ENCODE data around the gene PDCD4. TPM values are rescaled to one million over a fixed set of nuclear protein-coding genes. Genes with fewer than 3 reads are reported as not detected.

PDCD4 gene
- total and polyA plus RNA-seq, 4 donors: 81.8 to 123 (median 104) TPM

GRCh38 chr10:110873951-110874350 is 2.2 kb downstream of the PDCD4 start:
- WGBS (ENCODE audit: insufficient coverage): no CpG with 5 or more reads among the region's 2 CpGs
- Histone ChIP-seq H3K4me3 (ENCODE audit: low read depth, low read length) (no peak overlapping the region), H3K4me1 (ENCODE audit: control insufficient read depth, insufficient read depth, low read length) (peaks cover 11% of the 10 kb centered on the region), H3K9me3 (ENCODE audit: control insufficient read depth, insufficient read depth, low read length) (no peaks in the 10 kb centered on the region), H3K27ac (ENCODE audit: low read depth, low read length) (peak overlapping the region; percentile 97), H3K27me3 (ENCODE audit: control insufficient read depth, insufficient read depth, low read length) (no peaks in the 10 kb centered on the region), H3K36me3 (ENCODE audit: control insufficient read depth, insufficient read depth, low read length) (no peaks in the 10 kb centered on the region)
- no peak for DNase-seq (ENCODE audit: low read depth in 4 of 6, low spot score in 6 of 6)

GRCh38 chr10:110876000-110876399 is 4.3 kb downstream of the PDCD4 start:
- H3K4me1 ChIP-seq (ENCODE audit: control insufficient read depth, insufficient read depth, low read length): peaks cover 4% of the 10 kb centered on the region

GRCh38 chr10:110876788-110877187 is 5.1 kb downstream of the PDCD4 start:
- DNase-seq (ENCODE audit: low read depth in 4 of 6, low spot score in 6 of 6): no peak
- no peaks in the 10 kb centered on the region for H3K4me1 ChIP-seq (ENCODE audit: control insufficient read depth, insufficient read depth, low read length)
- no peak overlapping the region for H3K4me3 ChIP-seq (ENCODE audit: low read depth, low read length)
- no peaks in the 10 kb centered on the region for H3K27me3 ChIP-seq (ENCODE audit: control insufficient read depth, insufficient read depth, low read length)
- H3K9me3 ChIP-seq (ENCODE audit: control insufficient read depth, insufficient read depth, low read length): no peaks in the 10 kb centered on the region
- no CpG with 5 or more reads among the region's 1 CpG for WGBS (ENCODE audit: insufficient coverage)
- H3K36me3 ChIP-seq (ENCODE audit: control insufficient read depth, insufficient read depth, low read length): peaks cover 4% of the 10 kb centered on the region
- H3K27ac ChIP-seq (ENCODE audit: low read depth, low read length): no peak overlapping the region

More at GRCh38 chr10:110876000-110876399, 4.3 kb downstream of the PDCD4 start:
- H3K4me3 ChIP-seq (ENCODE audit: low read depth, low read length): no peak overlapping the region
- H3K27ac ChIP-seq (ENCODE audit: low read depth, low read length): no peak overlapping the region
- no peak for DNase-seq (ENCODE audit: low read depth in 4 of 6, low spot score in 6 of 6)
- H3K36me3 ChIP-seq (ENCODE audit: control insufficient read depth, insufficient read depth, low read length): peaks cover 4% of the 10 kb centered on the region
- H3K27me3 ChIP-seq (ENCODE audit: control insufficient read depth, insufficient read depth, low read length): no peaks in the 10 kb centered on the region
- no CpG with 5 or more reads among the region's 2 CpGs for WGBS (ENCODE audit: insufficient coverage)
- H3K9me3 ChIP-seq (ENCODE audit: control insufficient read depth, insufficient read depth, low read length): no peaks in the 10 kb centered on the region

GRCh38 chr10:110880012-110880411 is 8.3 kb downstream of the PDCD4 start:
- Histone ChIP-seq H3K27me3 (ENCODE audit: control insufficient read depth, insufficient read depth, low read length) (no peaks in the 10 kb centered on the region), H3K4me1 (ENCODE audit: control insufficient read depth, insufficient read depth, low read length) (no peaks in the 10 kb centered on the region), H3K36me3 (ENCODE audit: control insufficient read depth, insufficient read depth, low read length) (peaks cover 6% of the 10 kb centered on the region), H3K4me3 (ENCODE audit: low read depth, low read length) (no peak overlapping the region), H3K27ac (ENCODE audit: low read depth, low read length) (no peak overlapping the region), H3K9me3 (ENCODE audit: control insufficient read depth, insufficient read depth, low read length) (no peaks in the 10 kb centered on the region)
- DNase-seq (ENCODE audit: low read depth in 4 of 6, low spot score in 6 of 6): no peak
- 85% methylated on average over 3 of the region's 3 CpGs for WGBS (ENCODE audit: insufficient coverage)

GRCh38 chr10:110881247-110881646 is 9.5 kb downstream of the PDCD4 start:
- Histone ChIP-seq H3K4me1 (ENCODE audit: control insufficient read depth, insufficient read depth, low read length) (no peaks in the 10 kb centered on the region), H3K27ac (ENCODE audit: low read depth, low read length) (no peak overlapping the region), H3K36me3 (ENCODE audit: control insufficient read depth, insufficient read depth, low read length) (peaks cover 6% of the 10 kb centered on the region), H3K4me3 (ENCODE audit: low read depth, low read length) (no peak overlapping the region), H3K27me3 (ENCODE audit: control insufficient read depth, insufficient read depth, low read length) (no peaks in the 10 kb centered on the region), H3K9me3 (ENCODE audit: control insufficient read depth, insufficient read depth, low read length) (no peaks in the 10 kb centered on the region)
- no peak for DNase-seq (ENCODE audit: low read depth in 4 of 6, low spot score in 6 of 6)
- 96% methylated on average over 8 of the region's 9 CpGs for WGBS (ENCODE audit: insufficient coverage)

- Histone ChIP-seq H3K4me1 (ENCODE audit: control insufficient read depth, insufficient read depth, low read length) (no peaks in the 10 kb centered on the region), H3K4me3 (ENCODE audit: low read depth, low read length) (no peak overlapping the region), H3K36me3 (ENCODE audit: control insufficient read depth, insufficient read depth, low read length) (peaks cover 6% of the 10 kb centered on the region), H3K27me3 (ENCODE audit: control insufficient read depth, insufficient read depth, low read length) (no peaks in the 10 kb centered on the region), H3K9me3 (ENCODE audit: control insufficient read depth, insufficient read depth, low read length) (no peaks in the 10 kb centered on the region), H3K27ac (ENCODE audit: low read depth, low read length) (no peak overlapping the region)
- WGBS (ENCODE audit: insufficient coverage): 71% methylated on average over 1 of the region's 4 CpGs
- no peak for DNase-seq (ENCODE audit: low read depth in 4 of 6, low spot score in 6 of 6)
These were observed 10.2 kb downstream of the PDCD4 start for GRCh38 chr10:110881905-110882304.

GRCh38 chr10:110883924-110884323 is 12.2 kb downstream of the PDCD4 start:
- DNase-seq (ENCODE audit: low read depth in 4 of 6, low spot score in 6 of 6): no peak
- Histone ChIP-seq H3K9me3 (ENCODE audit: control insufficient read depth, insufficient read depth, low read length) (no peaks in the 10 kb centered on the region), H3K36me3 (ENCODE audit: control insufficient read depth, insufficient read depth, low read length) (peaks cover 9% of the 10 kb centered on the region), H3K27me3 (ENCODE audit: control insufficient read depth, insufficient read depth, low read length) (no peaks in the 10 kb centered on the region), H3K4me1 (ENCODE audit: control insufficient read depth, insufficient read depth, low read length) (no peaks in the 10 kb centered on the region), H3K27ac (ENCODE audit: low read depth, low read length) (no peak overlapping the region), H3K4me3 (ENCODE audit: low read depth, low read length) (no peak overlapping the region)
- WGBS (ENCODE audit: insufficient coverage): 87% methylated on average over 6 of the region's 10 CpGs

- Histone ChIP-seq H3K36me3 (ENCODE audit: control insufficient read depth, insufficient read depth, low read length) (peaks cover 8% of the 10 kb centered on the region), H3K27ac (ENCODE audit: low read depth, low read length) (no peak overlapping the region)
- 82% methylated on average over 2 of the region's 5 CpGs for WGBS (ENCODE audit: insufficient coverage)
These were observed 14.4 kb downstream of the PDCD4 start for GRCh38 chr10:110885932-110886674.

GRCh38 chr10:110887560-110887959 is 15.8 kb downstream of the PDCD4 start:
- no CpG with 5 or more reads among the region's 1 CpG for WGBS (ENCODE audit: insufficient coverage)
- peaks cover 8% of the 10 kb centered on the region for H3K36me3 ChIP-seq (ENCODE audit: control insufficient read depth, insufficient read depth, low read length)
- no peaks in the 10 kb centered on the region for H3K27me3 ChIP-seq (ENCODE audit: control insufficient read depth, insufficient read depth, low read length)
- no peaks in the 10 kb centered on the region for H3K9me3 ChIP-seq (ENCODE audit: control insufficient read depth, insufficient read depth, low read length)
- H3K4me1 ChIP-seq (ENCODE audit: control insufficient read depth, insufficient read depth, low read length): no peaks in the 10 kb centered on the region
- DNase-seq (ENCODE audit: low read depth in 4 of 6, low spot score in 6 of 6): no peak
- H3K4me3 ChIP-seq (ENCODE audit: low read depth, low read length): no peak overlapping the region
- no peak overlapping the region for H3K27ac ChIP-seq (ENCODE audit: low read depth, low read length)

More at GRCh38 chr10:110885932-110886674, 14.4 kb downstream of the PDCD4 start:
- no peak for DNase-seq (ENCODE audit: low read depth in 4 of 6, low spot score in 6 of 6)
- Histone ChIP-seq H3K4me3 (ENCODE audit: low read depth, low read length) (no peak overlapping the region), H3K4me1 (ENCODE audit: control insufficient read depth, insufficient read depth, low read length) (no peaks in the 10 kb centered on the region), H3K27me3 (ENCODE audit: control insufficient read depth, insufficient read depth, low read length) (no peaks in the 10 kb centered on the region), H3K9me3 (ENCODE audit: control insufficient read depth, insufficient read depth, low read length) (no peaks in the 10 kb centered on the region)

- Histone ChIP-seq H3K27ac (ENCODE audit: low read depth, low read length) (no peak overlapping the region), H3K4me1 (ENCODE audit: control insufficient read depth, insufficient read depth, low read length) (no peaks in the 10 kb centered on the region), H3K36me3 (ENCODE audit: control insufficient read depth, insufficient read depth, low read length) (peaks cover 8% of the 10 kb centered on the region), H3K9me3 (ENCODE audit: control insufficient read depth, insufficient read depth, low read length) (no peaks in the 10 kb centered on the region), H3K4me3 (ENCODE audit: low read depth, low read length) (no peak overlapping the region), H3K27me3 (ENCODE audit: control insufficient read depth, insufficient read depth, low read length) (no peaks in the 10 kb centered on the region)
- no CpG with 5 or more reads among the region's 3 CpGs for WGBS (ENCODE audit: insufficient coverage)
- no peak for DNase-seq (ENCODE audit: low read depth in 4 of 6, low spot score in 6 of 6)
These were observed 21.0 kb downstream of the PDCD4 start for GRCh38 chr10:110892602-110893288.
